Right forelimb (tissue), 1 donor: Measurements from ENCODE around the gene MAML1.

Experiments used
- DNase-seq: peaks from one replicate; pipeline ENCODE4 v3.0.0-alpha.2; 2018

The MAML1 gene

DNA sequence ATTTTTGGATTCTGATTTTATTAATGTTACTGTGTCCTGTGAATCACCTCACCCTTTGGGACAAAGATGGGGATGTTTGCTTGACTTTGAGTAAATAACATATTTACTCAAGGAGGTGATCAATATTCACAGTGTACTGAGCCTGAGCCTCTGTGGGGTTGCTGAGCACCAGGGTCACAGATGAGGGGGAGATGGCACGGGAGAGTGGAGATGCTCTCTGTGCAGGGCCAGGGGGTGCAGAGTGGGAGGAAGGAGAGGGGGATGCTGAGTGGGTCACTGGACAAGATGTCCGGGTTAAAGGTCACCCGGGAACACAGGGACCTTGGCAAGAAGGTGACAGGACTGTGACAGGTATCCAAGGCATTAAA lies 92.1 kb downstream of the MAML1 start:
- DNase-seq = no peak

DNA sequence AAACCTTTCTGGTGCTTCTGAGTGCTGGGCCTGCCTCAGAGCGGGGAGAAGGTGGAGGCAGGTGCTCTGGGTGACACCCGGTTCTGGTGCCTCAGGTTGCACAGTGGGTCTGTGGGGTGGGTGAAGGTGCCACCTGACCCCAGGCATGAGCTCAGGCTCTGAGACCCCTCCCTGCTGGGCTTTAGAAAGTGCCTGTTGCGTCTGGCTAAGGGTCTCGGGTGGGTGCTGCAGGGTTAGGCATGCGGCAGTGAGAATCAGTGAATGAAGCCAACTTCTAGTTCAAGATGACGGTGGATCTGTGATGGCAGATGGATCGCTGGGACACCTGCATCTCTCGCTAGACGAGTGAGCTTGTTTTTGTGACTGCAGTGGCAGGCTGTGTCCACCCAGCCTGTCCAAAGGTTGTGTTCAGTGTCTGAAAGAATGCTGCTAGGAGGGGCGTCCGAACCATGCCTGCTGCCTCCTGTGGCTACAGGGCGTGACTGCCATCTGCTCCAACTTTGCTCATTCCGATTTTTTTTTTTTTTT lies 93.1 kb downstream of the MAML1 start:
- no peak for DNase-seq
